Inflammatory macrophage treated with lipopolysaccharide for 4 hours (primary cell): Measurements from ENCODE around the gene EVC2.

Experiments used
- DNase-seq: peaks from one replicate; pipeline ENCODE4 v3.0.0-alpha.2; 2020

Gene EVC2

DNA sequence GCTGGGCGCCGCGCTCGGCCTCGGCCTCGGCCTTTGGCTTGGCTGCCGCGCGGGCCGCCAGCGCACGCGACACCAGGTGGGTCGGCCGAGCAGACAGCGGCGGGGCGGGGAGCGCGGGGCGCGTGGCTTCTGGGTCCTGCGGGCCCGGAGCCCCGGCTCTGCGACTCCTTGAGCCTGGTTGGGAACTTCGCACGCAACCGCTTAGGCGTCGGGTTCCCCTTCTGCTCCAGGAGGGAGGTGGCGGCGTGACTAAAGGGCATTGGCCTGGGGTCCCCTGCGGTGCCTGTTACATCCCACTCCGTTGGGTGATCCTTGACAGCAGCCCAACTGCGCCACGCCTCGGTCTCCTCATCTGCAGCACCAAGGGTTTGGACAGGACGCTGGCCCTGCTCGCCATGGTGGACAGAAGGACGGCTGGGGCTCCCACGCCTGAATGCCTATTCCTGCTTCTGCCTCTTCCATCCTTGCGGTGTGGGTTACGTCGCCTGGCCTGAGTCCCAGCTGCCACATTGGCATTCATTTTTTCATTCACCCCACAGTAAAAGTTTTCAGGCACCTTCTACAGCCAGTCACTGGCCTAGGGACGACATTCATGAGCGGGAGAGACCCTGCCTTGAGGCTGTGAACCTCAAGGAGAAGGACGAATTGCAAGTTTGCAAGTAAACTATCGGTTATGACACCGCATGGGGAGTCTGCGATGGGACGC is 3.3 kb upstream of the EVC2 start:
- DNase-seq: no peak

DNA sequence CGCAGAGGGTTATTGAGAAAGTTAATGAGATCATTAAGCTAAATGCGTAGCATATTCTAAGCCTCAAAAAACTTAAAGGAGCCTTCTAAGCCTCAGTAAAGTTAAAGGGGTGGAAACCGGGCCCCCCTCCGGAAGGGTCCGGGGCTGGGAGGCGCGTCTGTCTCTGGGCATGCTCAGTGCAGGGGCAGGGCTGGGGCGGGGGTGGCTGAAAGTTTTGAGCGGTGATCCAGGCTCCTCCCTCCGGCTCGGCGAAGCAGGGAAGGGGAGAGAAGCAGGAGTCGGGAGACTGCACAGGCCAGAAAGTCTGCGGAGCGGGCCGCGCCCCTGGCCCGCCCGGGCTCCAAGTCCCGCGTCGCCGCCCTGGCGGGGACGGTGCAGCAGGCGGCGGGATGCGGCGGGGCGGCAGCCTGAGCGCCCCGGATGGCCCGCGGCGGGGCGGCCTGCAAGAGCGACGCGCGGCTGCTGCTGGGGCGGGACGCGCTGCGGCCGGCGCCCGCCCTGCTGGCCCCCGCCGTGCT is 2.7 kb upstream of the EVC2 start, which contains the start of gene EVC:
EVC (plus strand) TSS at position 241 of the 518 bp plus-strand sequence; CDS start at position 421, 180 bp downstream.
- peak; percentile 15 for DNase-seq

DNA sequence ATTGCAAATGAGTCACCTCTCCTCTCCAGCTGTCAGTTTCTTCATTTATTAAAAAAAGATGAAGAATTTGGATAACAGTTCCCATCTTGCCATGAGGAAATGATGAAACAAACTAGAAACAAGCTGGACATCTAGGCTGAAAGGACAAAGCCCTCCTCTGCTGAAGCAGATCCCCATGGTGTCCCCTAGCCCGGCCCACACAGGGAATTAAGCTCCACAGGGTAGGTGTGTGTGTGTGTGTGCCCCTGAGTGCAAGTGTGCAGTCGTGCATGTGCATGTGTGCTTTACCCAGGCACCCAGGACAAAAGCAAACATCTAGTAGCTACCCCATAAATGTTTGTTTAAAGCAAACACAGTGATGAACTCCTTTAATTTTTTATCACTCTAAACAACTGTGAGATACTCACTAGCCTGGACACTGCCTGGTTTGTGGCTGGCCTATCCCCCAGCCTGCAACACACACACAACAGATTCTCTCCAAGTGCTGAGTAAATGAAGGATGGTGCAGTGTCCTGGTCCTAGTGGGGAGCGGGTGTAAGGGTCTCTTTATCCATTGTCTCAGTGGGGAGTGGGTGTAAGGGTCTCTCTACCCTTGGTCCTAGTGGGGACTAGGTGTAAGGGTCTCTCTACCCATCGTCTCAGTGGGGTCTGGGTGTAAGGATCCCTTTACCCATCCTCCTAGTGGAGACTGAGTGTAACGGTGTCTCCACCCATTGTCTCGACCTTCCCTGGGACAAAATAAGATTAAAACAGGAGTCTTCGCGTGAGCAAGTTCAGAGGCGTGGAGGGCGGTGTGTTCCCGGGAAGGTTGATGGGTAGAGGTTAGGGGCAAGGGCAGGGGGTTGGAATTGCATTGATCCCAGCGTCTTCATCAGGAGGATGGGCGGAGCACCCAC is 2.0 kb upstream of the EVC2 start:
- no peak for DNase-seq

DNA sequence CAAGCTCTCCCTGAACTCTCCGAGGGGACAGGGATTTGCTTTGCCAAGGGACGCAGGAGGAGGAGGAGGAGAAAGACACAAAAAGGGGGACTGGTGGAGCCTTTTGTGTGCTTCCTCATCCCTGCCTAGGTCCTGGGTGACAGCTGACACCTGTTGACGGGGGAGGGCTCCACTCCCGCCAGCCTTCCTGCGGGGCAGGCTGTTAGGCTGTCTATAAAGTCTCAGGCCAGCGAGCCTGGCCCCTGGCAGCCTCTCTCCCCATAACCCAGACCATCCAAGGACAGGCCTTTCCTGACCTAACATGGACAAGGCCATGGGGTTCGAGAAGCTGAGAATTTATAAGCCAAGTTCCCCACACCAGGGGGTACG is 832 bp upstream of the EVC2 start:
- DNase-seq: no peak

DNA sequence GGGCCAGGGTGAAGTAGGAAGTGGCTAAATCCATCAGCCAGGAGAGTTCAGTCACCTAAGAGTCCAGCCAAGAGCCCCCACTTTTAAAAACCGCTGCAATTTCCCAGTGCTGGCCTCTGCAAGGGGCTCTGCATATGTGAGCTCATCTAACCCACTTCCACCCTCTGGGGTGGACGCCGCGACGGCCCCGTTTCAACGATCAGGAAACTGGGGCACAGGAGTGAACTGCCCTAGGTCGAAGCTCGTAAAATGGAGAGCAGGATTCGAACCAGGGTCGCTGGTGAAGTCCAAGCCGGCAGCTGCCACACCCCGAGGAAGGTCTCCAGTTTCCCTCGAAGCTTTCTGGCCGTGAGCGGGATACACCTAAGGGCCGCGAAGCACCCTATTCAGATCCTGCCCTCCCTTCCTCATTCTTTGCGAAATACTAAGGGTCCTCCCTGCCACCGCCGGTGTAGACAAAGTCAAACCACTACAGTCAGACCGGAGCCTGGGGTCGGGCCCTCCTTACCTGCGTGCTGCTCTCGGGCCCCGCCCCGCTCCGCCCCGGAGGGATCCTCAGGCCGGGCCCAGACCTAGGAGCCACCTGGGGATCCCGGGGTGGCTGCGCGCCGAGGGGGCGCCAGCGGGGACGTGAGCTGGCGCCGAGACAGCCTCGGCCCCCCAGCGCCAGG is 446 bp downstream of the EVC2 start:
- no peak for DNase-seq

DNA sequence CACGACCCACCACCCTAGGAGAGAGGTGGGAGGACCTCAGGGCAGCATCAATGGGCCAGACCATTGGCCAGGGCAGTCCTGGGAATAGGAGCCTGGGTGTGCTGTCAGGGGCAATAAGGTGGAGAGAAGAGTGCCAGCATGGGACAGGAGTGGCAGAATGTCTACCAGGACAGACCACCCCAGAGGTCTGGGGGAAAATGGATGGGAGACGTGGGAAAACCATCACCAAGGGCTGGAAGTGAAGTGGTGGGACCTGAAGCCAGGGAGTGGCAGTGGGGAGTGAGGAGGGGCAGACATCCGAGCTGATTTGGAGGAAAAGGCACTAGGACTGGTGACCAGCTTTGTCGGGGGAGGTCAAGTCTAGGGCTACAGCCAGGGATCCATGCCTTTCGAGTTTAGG is 993 bp downstream of the EVC2 start:
- no peak for DNase-seq

DNA sequence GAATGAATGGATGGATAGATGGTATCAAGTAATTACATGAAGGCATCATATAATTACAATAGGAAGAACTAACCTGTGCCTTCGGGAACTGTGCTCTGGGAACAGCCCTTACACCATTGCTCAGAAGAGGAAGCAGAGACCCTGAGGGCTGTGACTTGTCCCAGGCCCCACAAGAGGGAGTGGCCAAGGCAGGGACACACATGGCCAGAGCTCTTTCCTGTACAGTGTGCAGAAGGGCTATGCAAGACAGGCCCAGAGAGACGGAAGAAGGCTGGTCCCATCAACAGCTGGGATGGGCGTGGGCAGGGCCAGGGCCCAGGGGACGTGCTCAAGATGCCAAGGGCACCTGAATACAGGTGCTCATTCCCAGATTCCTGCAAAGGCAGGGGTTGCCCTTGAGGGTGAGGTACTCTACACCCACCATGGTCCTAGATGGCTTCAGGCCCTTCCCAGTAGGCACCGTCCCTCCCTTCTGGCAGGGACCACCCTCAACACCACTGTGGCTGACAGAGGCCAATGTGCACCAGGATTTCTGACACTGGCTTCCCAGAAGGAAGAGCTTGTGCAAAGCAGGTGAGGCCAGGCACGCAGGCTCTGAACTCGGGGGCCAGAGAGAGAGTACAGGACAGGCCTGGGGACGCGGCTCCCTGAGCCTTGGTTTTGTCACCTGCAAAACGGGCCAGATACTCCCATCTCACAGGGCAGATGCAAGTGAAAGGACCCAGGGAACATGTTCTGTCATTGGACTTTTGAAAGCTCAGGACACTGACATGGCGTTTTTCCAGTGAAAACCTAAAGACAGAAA is 1.7 kb downstream of the EVC2 start:
- DNase-seq: no peak

DNA sequence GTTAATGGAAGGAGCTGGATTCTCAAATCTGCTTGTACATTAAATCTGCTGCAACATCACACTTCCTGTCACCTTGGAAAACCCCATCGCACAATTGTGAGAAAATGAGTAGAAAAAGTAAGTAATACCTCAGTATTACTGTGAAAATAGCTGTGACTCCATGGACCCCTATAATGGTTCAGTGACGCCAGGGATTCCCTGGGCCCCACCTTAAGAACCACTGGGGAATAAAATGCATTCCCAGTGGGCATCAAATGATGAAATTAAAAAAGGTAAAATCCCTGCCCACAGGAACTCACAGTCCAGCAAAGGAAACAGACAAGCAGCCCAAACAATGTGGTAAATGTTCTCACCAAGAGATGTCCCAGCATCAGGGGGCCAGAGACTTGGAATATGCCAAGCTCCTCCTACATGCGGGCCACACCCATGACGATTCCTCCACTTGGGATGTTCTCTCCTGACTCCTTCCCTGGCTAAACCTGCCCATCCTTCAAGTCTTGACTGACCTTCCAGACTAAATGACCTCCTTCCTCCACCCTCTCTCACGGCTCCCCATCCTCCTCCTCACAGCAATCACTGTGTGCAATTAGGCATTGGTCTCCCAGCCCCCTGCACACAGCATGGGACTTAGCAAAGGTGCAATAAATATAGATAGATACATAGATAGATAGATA is 2.6 kb downstream of the EVC2 start:
- no peak for DNase-seq

DNA sequence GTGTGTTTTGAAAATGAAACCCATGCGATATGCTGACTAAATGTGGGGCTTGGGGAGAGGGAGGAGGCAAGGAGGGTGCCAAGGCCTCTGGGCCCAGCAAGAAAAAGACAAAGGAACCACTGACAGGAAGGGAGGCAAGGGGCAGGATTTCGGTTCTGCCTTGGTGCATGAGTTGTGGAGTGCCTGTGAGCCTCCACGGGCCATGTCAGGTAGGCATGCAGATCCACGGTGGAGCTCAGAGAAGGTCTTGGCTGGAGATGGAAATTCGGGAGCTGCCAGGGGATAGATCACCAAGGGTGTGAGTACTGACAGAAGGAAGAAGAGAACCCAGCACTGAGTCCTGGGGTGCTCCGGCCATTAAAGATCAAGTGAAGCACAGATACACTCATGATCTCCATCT is 4.1 kb downstream of the EVC2 start:
- no peak for DNase-seq

DNA sequence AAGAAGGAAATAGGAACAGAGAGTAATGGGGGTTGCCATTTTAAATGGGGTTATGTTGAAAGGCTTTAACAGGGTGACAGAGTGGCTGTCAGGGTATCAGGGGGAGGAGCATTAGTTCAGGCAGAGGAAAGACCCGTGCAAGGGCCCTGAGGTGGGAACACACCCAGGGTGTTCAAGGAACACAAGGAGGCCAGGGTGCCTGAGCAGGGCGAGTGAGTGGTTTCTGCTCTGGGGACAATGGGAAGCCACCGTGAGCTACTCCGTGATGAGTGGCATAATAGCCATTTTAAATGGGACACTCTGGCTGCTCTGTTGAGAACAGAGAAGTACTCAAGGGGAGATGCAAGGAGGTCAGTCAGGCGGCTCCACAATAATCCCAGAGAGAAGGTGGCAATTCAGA is 4.5 kb downstream of the EVC2 start:
- DNase-seq: no peak

DNA sequence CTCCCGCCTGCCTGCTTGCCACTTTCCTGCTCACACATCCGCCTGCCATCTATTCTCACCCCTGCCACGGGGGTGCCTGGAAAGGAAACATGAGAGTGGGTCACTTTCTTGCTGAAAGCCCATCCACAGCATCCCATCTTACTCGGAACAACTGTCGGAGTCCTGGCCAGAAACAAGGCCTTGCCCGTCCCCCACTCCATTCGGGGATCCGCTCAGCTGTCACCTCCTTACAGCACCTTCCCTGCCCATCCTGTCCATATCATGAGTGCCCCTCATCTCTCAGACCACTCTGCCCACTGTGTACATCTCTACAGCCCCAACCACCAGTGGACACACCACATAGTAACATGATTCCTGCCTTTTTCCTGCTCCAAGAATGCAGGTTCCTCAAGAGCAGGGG is 6.4 kb downstream of the EVC2 start:
- DNase-seq: no peak

DNA sequence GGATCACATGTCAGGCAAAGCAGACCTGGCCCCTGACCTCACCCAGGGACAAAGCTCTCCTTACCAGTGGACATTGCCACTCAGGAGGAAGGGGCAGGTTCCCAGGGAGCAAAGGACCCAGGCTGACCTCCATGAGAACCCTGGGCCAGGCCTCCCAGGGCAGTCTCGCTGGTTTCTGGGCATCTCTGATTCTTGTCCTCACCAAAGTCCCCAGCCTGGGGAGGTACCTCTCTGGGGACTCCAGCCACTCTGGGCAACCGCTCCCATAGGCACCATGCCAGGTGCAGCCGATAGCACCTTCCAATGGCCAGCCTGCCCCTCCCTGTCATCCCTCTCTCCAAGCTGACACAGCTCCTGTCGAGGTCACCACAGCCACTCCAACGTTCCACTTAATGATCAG is 7.9 kb downstream of the EVC2 start:
- no peak for DNase-seq

DNA sequence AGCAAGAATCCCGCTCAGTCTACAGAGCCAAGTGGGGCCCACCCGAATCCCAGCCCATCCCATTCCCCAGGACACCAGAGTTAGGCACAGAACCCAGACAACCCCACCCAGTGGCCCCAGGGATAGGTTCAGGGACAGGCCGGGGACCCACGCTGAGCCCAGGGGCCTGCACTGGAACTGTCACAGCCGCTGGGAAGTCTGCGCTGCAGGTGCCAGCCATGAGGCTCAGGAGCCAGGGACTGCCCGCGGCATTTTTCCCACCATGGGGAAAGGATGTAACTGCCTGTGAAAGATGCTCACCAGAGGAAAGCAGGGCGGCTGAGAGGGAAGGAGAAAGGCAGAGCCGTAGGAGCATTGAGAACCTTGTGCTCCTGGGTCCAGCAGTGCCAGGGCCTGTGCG is 12.0 kb downstream of the EVC2 start:
- DNase-seq: no peak

DNA sequence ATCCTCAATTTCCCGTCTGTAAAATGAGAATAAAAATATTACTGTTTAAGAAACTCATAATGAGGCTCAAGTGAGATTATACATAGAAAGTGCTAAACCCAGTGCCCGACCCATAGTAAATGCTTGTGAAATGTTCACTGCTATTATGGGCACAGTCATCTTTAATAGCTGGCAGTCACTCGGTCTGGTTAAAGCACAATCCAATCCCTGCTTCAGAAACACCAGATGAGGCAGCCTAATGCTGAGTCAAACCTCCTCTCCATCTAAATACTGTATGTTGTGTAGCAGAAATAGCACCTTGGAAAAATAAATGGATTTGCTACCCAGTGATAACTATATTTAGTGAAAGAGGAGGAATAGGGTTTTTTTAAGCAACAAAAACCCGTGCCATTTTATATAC is 14.5 kb downstream of the EVC2 start:
- no peak for DNase-seq

DNA sequence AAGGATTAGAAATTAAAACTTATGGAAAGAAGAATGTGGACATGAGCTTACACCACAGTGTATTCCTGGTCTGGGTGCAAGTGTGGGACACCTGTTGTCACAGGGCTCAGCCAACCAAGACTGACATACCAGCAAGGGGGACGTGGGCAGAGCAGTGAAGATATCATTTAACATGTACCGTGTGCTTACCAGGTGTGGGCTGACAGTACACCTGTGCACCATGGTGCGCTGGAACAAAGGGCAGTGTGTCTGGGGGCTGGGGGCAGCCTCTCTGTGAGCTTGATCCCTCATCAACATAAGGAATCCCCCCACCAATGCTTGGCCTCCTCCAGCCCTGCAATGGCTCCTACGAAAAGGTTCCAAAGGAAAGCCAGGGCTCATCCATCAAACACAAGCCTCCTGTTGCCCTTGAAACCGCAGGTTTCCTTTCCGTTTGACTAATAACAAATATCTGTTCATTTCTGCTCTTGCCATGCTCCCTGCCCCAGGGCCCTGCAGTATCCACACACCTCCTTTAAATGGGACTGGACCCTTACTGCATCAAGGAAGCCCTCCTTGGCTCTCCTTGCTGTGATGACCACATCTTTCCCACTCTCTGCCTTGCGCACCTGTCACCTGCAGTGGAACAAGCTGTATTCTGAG is 16.7 kb downstream of the EVC2 start:
- DNase-seq: no peak

DNA sequence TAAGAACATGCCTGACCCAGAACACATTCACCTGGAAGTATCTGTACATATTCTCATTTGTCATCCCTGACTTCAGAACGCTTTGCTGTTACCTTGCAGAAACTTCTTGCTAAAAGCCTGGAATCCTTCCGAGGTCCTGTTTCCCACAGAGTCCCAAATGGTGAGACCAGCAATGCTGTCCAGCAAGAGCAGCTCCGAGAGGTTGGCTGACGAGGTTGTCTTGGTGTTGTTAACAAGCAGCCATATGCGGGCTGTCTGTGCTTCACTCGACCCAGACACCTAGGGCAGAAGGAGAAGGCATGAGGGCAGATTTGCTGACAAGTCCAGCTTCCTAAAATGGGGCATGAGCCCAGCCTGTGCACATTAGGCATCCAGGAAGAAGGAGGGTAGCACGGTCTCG is 19.3 kb downstream of the EVC2 start:
- no peak for DNase-seq

DNA sequence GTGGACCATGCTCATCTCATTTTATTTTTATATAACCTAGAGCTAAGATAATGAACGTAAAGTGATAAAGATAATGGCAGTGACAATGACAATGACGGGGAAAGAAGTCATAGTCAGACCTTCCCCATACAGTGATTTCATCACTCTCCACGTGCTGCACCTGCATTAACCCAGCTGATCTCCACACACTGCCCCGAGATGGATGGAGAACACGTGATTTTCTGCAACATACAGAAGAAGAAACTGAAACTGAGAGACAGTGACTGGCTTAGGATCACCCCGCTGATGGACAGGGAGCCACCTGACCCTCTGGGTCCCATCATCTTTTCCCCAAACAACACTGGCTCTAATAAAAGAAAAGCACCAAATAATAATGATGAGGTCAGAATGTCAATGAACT is 22.0 kb downstream of the EVC2 start:
- no peak for DNase-seq

DNA sequence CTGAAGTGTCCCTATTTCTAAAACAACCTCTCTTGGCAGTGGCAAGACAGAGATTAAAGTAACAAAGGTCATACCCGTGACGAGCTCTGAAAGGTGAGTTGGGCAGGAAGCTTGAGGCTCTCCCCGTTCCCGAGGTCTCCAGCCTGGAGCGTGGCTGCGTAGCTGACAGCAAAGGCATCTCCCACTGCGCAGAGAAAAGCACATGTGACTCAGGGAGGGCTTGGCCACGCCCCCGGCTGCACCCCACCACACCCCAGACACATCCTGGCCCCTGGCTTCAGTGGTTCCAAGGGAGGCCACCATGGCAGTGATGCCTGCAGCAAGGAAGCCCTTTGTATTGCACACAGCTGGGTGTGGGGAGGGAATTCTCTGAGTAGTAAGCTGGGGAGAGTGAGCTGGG is 23.1 kb downstream of the EVC2 start:
- DNase-seq: no peak

DNA sequence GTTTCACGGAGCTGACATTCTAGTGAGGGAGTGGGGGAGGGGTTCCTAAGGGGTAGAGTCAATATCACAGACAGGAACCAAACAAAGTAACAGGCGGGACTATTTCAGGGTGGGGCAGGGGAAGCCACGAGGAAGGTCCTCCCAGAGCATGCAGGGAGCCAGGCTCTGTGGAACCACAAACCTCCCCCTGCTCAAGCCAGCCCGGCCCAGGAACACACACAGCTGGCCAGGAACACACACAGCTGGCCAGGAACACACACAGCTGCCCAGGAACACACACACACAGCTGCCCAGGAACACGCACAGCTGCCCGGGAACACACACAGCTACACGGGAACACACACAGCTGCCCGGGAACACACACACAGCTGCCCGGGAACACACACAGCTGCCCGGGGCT is 24.8 kb downstream of the EVC2 start:
- DNase-seq: no peak

DNA sequence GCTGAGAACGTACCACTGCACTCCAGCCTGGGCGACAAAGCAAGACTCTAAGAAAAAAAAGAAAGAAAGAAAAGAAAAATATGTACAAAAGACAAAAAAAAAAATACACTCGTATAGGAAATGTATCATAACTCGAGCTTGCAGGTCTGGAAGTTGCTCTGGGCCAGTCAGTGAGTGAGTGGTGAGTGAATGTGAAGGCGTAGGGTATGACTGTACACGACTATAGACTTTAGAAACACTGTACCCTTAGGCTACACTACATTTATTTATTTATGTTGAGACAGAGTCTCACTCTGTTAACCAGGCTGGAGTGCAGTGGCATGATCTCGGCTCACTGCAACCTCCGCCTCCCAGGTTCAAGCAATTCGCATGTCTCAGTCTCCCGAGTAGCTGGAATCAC is 29.4 kb downstream of the EVC2 start:
- no peak for DNase-seq

DNA sequence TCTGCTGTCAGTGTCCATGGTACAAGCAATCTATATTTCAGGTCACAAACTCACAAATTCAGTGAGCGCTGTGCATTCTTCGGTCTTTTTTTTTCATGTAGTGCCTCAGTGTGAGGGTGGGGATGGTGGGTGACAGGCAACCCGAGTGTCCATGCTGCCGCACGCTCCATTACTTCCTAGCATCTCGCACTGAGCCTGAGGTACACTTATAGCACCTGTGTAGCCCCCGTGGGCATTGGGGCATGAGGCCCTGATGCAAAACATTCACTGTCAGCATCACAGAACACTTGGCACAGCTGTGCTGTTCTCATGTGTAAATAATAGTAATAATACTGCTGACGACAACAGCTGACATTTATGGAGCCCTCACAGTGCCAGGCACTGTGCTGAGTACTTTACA is 31.6 kb downstream of the EVC2 start:
- DNase-seq: no peak

DNA sequence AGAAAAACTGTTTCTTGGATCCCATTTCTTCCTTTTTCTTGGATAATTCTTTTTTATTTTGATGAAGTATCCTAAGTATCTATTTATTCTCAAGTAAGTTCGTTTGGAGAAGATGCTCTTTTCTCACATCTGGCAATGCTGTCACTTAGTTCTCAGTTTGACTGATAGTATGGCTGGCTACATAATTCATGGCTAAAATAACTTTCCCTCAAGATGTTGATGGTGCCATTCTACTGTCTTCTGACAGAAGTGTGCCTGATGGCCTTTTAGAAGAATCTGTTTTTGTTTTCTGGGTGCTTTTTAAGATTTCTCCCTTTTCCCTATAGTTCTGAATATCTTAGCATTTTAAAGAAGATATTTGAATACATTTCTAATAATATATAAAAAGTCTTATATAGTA is 41.6 kb downstream of the EVC2 start:
- DNase-seq: no peak
